ENCODE measurements around the gene AEBP1.

AEBP1 gene

GRCh38 chr7:44156453-44157010 lies 52.4 kb downstream of the AEBP1 start:
- DNase-seq (ENCODE audit: low spot score): no peak

GRCh38 chr7:44157116-44158080 lies 53.3 kb downstream of the AEBP1 start:
- DNase-seq (ENCODE audit: low spot score): no peak

GRCh38 chr7:44158096-44158872 lies 54.1 kb downstream of the AEBP1 start:
- DNase-seq (ENCODE audit: low spot score): no peak

- no peak for DNase-seq (ENCODE audit: low spot score)
Measured at GRCh38 chr7:44158873-44159631, 54.9 kb downstream of the AEBP1 start.

GRCh38 chr7:44159824-44160630 lies 55.9 kb downstream of the AEBP1 start:
- no peak for DNase-seq (ENCODE audit: low spot score)

- no peak for DNase-seq (ENCODE audit: low spot score)
Measured at GRCh38 chr7:44161371-44161770, 57.2 kb downstream of the AEBP1 start.

GRCh38 chr7:44162179-44162578 lies 58.0 kb downstream of the AEBP1 start:
- DNase-seq (ENCODE audit: low spot score): no peak

- no peak for DNase-seq (ENCODE audit: low spot score)
Measured at GRCh38 chr7:44162785-44163395, 58.7 kb downstream of the AEBP1 start.

GRCh38 chr7:44163591-44163990 lies 59.4 kb downstream of the AEBP1 start:
- no peak for DNase-seq (ENCODE audit: low spot score)

Data from HuH-7.5 (cell line).